NAMALWA (cell line): ENCODE data around the gene HERPUD2.
"Not testable (repeated sequence)": the region's sequence is repeated elsewhere in the genome, so short reads cannot be mapped to it uniquely, and the experiment has no call there.

Source experiments
- DNase-seq: peaks from one replicate; pipeline ENCODE4 v3.0.0-alpha.2; 2015; ENCODE audit warnings: low spot score

Gene HERPUD2

DNA sequence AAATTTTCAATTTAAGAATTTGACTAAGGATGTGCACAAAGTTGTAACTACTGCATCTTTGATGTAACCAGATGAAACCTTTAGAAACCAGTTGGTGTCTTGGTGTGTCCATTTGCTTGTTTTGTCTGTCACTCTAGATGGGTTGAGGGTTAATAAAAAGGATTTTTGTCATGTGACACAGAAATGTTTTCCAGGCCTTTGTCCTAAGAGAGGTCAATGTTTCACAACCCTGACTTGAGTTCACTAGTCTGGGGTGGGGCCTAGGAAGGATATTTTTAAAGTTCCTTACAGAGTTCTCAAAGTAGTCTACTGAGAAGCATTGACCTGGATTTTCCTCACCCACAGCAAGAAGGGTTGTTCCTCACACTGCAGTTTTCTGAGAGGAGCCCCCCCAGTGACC, 90.3 kb downstream of the HERPUD2 start:
- no peak for DNase-seq

DNA sequence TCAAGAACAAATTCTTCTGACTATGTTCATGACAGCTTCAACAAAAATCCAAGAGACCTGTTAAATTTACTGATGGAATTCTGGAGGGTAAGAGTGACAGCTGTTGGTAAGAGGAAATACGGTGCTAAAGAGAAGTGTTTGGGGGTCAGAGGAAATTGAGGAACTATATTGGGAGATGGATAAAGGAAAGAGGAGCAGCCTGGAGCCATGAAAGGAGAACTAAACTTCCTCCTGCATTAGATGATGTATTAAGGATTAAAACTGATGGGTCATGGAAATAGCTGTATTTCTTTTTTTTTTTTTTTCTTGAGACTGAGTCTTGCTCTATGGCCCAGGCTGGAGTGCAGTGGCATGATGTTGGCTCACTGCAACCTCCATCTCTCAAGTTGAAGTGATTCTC, 95.3 kb downstream of the HERPUD2 start:
- no peak for DNase-seq

DNA sequence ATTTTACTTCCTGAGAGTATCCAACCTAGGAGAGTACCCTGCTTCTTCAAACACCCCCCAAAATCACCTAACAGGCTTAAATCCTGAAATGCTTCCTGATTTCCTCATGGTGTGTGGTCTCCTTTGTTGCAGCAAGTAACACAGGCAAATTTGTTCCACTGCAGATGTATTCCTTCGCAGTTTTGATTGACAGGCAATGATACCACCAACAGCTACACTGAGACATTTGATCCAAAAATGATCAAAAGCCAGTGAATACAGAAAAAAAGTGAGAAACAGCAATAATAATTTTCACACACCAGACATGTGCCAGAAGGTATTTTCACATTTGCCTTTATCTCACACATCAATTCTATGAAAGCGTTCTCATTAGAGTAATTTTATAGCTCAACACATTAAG, 95.9 kb downstream of the HERPUD2 start:
- no peak for DNase-seq

DNA sequence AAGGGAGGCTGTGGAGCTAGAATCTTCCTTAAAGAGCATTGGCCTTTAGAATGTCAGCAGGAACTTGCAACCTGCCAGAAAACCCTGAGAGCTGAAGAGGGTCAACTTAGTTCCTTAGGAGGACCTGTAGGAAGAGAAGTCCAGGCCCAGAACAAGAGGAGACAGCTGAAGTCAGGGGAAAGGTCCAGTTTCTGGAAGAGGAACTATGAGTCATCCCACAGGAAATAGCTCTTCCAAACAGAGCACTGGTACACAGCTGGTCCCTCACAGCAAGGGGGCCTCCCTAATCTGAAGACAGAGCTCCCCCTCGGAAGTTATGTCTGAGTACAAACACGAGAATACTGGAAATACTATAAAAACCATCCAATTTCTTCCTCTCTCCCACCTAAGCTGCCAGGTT, 98.9 kb downstream of the HERPUD2 start:
- DNase-seq: no peak

DNA sequence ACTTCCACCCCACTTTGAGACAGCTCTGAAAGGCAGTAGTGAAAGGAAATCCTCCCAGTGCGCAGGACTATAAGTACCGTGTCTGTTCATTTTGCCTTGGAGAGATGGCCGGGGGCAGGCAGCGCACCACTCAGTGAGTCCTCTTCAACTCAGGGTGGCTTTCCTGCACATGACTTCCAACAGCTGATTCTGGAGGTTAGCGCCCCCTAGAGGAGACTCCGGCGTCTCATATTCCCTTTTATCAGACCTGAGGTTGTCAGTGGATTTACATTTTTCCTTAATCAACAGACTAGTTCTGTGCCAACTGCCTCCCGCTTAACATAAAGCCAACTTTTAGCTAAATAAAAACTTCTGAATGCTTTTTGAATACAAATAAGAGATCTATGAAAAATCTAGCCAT, 101.0 kb downstream of the HERPUD2 start:
- peak; percentile 52 for DNase-seq

DNA sequence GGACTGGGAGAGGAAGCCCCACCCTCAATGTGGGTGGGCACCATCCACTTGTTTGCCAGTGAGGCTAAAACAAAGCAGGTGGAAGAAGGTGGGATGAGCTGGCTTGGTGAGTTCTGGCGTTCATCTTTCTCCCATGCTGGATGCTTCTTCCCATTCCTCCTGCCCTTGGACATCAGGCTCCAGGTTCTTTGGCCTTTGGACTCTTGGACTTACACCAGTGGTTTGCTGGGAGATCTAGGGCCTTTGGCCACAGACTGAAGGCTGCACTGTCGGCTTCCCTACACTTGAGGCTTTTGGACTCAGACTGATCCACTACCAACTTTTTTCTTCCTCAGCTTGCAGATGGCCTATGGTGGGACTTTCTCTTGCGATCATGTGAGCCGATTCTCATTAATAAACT, 106.3 kb downstream of the HERPUD2 start:
- no peak for DNase-seq

DNA sequence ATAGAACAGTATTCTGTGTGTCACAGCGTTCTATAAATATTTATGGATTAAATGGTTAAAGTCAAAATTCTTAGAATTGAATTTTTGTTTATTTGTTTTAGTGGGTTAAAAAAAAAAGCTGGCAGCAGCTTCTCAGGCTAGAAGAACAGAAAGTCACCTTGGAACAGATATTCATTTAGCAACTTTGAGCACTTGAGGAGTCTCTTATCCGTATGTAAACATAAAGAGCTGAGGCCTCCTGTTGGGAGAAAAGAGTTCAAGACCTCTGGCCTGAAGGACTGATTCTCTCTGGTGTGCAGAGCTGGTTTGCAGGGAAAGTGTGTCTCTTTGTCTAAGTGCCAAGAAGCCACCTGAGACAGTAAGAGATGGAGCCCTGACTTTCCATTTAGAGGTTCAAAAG, 109.9 kb downstream of the HERPUD2 start:
- DNase-seq: no peak

DNA sequence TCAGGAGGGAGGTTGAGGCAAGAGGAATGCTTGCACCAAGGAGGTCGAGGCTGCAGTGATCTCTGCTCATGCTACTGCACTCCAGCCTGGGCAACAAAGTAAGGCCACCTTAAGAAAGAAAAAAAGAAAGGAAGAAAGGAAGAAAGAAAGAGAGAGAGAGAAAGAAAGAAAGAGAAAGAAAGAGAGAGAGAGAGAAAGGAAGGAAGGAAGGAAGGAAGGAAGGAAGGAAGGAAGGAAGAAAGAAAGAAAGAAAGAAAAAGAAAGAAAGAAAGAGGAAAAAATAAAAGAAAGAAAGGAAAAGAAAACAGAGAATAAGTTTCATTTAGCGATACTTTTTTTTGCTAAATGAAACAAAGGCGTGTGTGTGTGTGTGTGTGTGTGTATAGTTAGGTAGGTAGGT, 110.4 kb downstream of the HERPUD2 start:
- not testable (repeated sequence) for DNase-seq
